ENCODE results near the gene RSPRY1.

- TF ChIP-seq, protein P1, sequence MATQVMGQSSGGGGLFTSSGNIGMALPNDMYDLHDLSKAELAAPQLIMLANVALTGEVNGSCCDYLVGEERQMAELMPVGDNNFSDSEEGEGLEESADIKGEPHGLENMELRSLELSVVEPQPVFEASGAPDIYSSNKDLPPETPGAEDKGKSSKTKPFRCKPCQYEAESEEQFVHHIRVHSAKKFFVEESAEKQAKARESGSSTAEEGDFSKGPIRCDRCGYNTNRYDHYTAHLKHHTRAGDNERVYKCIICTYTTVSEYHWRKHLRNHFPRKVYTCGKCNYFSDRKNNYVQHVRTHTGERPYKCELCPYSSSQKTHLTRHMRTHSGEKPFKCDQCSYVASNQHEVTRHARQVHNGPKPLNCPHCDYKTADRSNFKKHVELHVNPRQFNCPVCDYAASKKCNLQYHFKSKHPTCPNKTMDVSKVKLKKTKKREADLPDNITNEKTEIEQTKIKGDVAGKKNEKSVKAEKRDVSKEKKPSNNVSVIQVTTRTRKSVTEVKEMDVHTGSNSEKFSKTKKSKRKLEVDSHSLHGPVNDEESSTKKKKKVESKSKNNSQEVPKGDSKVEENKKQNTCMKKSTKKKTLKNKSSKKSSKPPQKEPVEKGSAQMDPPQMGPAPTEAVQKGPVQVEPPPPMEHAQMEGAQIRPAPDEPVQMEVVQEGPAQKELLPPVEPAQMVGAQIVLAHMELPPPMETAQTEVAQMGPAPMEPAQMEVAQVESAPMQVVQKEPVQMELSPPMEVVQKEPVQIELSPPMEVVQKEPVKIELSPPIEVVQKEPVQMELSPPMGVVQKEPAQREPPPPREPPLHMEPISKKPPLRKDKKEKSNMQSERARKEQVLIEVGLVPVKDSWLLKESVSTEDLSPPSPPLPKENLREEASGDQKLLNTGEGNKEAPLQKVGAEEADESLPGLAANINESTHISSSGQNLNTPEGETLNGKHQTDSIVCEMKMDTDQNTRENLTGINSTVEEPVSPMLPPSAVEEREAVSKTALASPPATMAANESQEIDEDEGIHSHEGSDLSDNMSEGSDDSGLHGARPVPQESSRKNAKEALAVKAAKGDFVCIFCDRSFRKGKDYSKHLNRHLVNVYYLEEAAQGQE (IDR thresholded peaks at IDR 0.05; ENCODE audit: low read depth), result no peak
- TF ChIP-seq YY1 (IDR thresholded peaks at IDR 0.05; ENCODE audit: low read depth) (no peak), CREB1 (IDR thresholded peaks at IDR 0.05; ENCODE audit: low read depth) (no peak), ZBTB7A (IDR thresholded peaks at IDR 0.05; ENCODE audit: low read depth) (no peak)
- TF ChIP-seq, protein P2, sequence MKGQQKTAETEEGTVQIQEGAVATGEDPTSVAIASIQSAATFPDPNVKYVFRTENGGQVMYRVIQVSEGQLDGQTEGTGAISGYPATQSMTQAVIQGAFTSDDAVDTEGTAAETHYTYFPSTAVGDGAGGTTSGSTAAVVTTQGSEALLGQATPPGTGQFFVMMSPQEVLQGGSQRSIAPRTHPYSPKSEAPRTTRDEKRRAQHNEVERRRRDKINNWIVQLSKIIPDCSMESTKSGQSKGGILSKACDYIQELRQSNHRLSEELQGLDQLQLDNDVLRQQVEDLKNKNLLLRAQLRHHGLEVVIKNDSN (IDR thresholded peaks at IDR 0.05), result no peak
Measured at GRCh38 chr16:57268804-57269800, 83.0 kb downstream of the RSPRY1 start.
